GM23338 (cell line): ENCODE results near the gene CHEK1. TPM values are rescaled to one million over a fixed set of nuclear protein-coding genes. Genes with fewer than 3 reads are reported as not detected.

Source experiments
- ATAC-seq: fragments of 200-7000 bp; cut with Tn5 transposase; 3 replicates; pipeline ENCODE4 v1.9.1; 2020
- DNase-seq: peaks from one replicate; pipeline ENCODE4 v3.0.0-alpha.2; 2015; ENCODE audit warnings: low spot score
- H2AFZ ChIP-seq: fragments of 200-600 bp; sonication (generic); 2 replicates; pipeline ENCODE4 v1.8.0; 2016; ENCODE audit warnings: antibody characterized with exemption, mild to moderate bottlenecking, moderate library complexity
- H3F3A ChIP-seq: fragments of 200-600 bp; sonication (generic); replicated peaks from 2 replicates; pipeline ENCODE4 v1.8.0; 2017; ENCODE audit warnings: antibody characterized with exemption, mixed run types, low read depth
- H3K27ac ChIP-seq: fragments of 200-600 bp; sonication (generic); 2 replicates; pipeline ENCODE4 v1.6.1; 2016; ENCODE audit warnings: low read depth
- H3K27me3 ChIP-seq: fragments of 200-600 bp; sonication (generic); 2 replicates; pipeline ENCODE4 v1.8.0; 2016; ENCODE audit warnings: mild to moderate bottlenecking, mixed run types, moderate library complexity; ENCODE audit not compliant: insufficient read depth
- H3K36me3 ChIP-seq: fragments of 200-600 bp; sonication (generic); 2 replicates; pipeline ENCODE4 v1.8.0; 2016; ENCODE audit warnings: mild to moderate bottlenecking; ENCODE audit not compliant: insufficient read depth
- H3K4me1 ChIP-seq: fragments of 200-600 bp; sonication (generic); 2 replicates; pipeline ENCODE4 v1.8.0; 2016; ENCODE audit warnings: mild to moderate bottlenecking, moderate library complexity; ENCODE audit not compliant: insufficient read depth
- H3K4me2 ChIP-seq: fragments of 200-600 bp; sonication (generic); 2 replicates; pipeline ENCODE4 v1.7.1; 2017; ENCODE audit warnings: mixed run types
- H3K4me3 ChIP-seq: fragments of 200-600 bp; sonication (generic); 2 replicates; pipeline ENCODE4 v1.6.1; 2016; ENCODE audit warnings: mixed run types
- H3K79me2 ChIP-seq: fragments of 200-600 bp; sonication (generic); replicated peaks from 2 replicates; pipeline ENCODE4 v1.8.0; 2017; ENCODE audit warnings: mild to moderate bottlenecking; ENCODE audit not compliant: insufficient read depth
- H3K9me2 ChIP-seq: fragments of 200-600 bp; sonication (generic); 2 replicates; pipeline ENCODE4 v1.8.0; 2017; ENCODE audit not compliant: insufficient read depth
- H4K20me1 ChIP-seq: fragments of 200-600 bp; sonication (generic); replicated peaks from 2 replicates; pipeline ENCODE4 v1.8.0; 2017; ENCODE audit warnings: mild to moderate bottlenecking; ENCODE audit not compliant: insufficient read depth
- H3K27ac Mint-ChIP-seq: 2 replicates; pipeline ENCODE4 v1.8.0; 2020; ENCODE audit warnings: inconsistent platforms, mild to moderate bottlenecking, moderate library complexity, mixed read lengths
- H3K27me3 Mint-ChIP-seq: 3 replicates; pipeline ENCODE4 v1.8.0; 2022; ENCODE audit warnings: low read depth, mild to moderate bottlenecking, moderate library complexity, mixed read lengths, inconsistent platforms; ENCODE audit not compliant: insufficient read depth, poor library complexity
- H3K36me3 Mint-ChIP-seq: 3 replicates; pipeline ENCODE4 v1.8.0; 2021; ENCODE audit warnings: low read depth, mild to moderate bottlenecking, inconsistent platforms, moderate library complexity, mixed read lengths
- H3K4me1 Mint-ChIP-seq: 3 replicates; pipeline ENCODE4 v1.8.0; 2020; ENCODE audit warnings: mild to moderate bottlenecking, inconsistent platforms, mixed read lengths
- H3K4me3 Mint-ChIP-seq: 3 replicates; pipeline ENCODE4 v1.8.0; 2021; ENCODE audit warnings: moderate library complexity, mild to moderate bottlenecking, inconsistent platforms, mixed read lengths
- H3K9me3 Mint-ChIP-seq: 3 replicates; pipeline ENCODE4 v1.8.0; 2020; ENCODE audit warnings: moderate library complexity, mild to moderate bottlenecking, inconsistent platforms, mixed read lengths
- CREB1 ChIP-seq: fragments of 250-450 bp; sonication (Bioruptor Pico); IDR thresholded peaks from 2 replicates; pipeline ENCODE4 v1.5.0; 2020; ENCODE audit warnings: low read depth, mild to moderate bottlenecking, moderate library complexity
- CTCF ChIP-seq, 2 experiments: fragments of 200-600 bp in 1 of 2; sonication (generic) in 1 of 2; conservative IDR thresholded peaks; 2 replicates each; pipeline versions ENCODE4 v1.5.1 to v1.6.1; 2016 to 2017; ENCODE audit warnings: antibody characterized with exemption in 2 of 2, low read depth in 2 of 2, mild to moderate bottlenecking in 2 of 2, moderate library complexity in 1 of 2
- ETS1 ChIP-seq: IDR thresholded peaks from 2 replicates; pipeline ENCODE4 v1.6.1; 2016; ENCODE audit warnings: antibody characterized with exemption
- EZH2 ChIP-seq: fragments of 200-600 bp; sonication (generic); IDR thresholded peaks from one replicate; pipeline ENCODE4 v1.8.0; 2017; ENCODE audit warnings: antibody characterized with exemption, mild to moderate bottlenecking, low read depth; ENCODE audit not compliant: unreplicated experiment
- EZH2phosphoT487 ChIP-seq: fragments of 200-600 bp; sonication (generic); IDR thresholded peaks from one replicate; pipeline ENCODE4 v1.8.1; 2018; ENCODE audit warnings: antibody characterized with exemption; ENCODE audit not compliant: unreplicated experiment
- JUNB ChIP-seq: IDR thresholded peaks from one replicate; pipeline ENCODE4 v1.6.1; 2016; ENCODE audit warnings: antibody characterized with exemption; ENCODE audit not compliant: unreplicated experiment
- NANOG ChIP-seq: IDR thresholded peaks from 2 replicates; pipeline ENCODE4 v1.6.1; 2016; ENCODE audit warnings: antibody characterized with exemption, borderline replicate concordance
- POLR2AphosphoS5 ChIP-seq: IDR thresholded peaks from 2 replicates; pipeline ENCODE4 v1.6.1; 2016; ENCODE audit warnings: antibody characterized with exemption, low read depth
- REST ChIP-seq: IDR thresholded peaks from one replicate; pipeline ENCODE4 v1.6.1; 2018; ENCODE audit warnings: antibody characterized with exemption; ENCODE audit not compliant: unreplicated experiment
- STAT1 ChIP-seq: IDR thresholded peaks from one replicate; pipeline ENCODE4 v1.6.1; 2016; ENCODE audit warnings: antibody characterized with exemption; ENCODE audit not compliant: unreplicated experiment
- ZNF114 ChIP-seq: fragments of 250-450 bp; sonication (Bioruptor Pico); IDR thresholded peaks from 2 replicates; pipeline ENCODE4 v1.5.0; 2020; ENCODE audit warnings: mild to moderate bottlenecking, moderate library complexity
- ZNF331 ChIP-seq: fragments of 250-450 bp; sonication (Bioruptor Pico); IDR thresholded peaks from 2 replicates; pipeline ENCODE4 v1.5.0; 2020; ENCODE audit warnings: low read depth, mild to moderate bottlenecking, moderate library complexity
- ZNF462 ChIP-seq: fragments of 250-450 bp; sonication (Bioruptor Pico); IDR thresholded peaks from 2 replicates; pipeline ENCODE4 v1.5.0; 2020; ENCODE audit warnings: mild to moderate bottlenecking, moderate library complexity
- polyA plus RNA-seq: library from polyadenylated mRNA; unstranded; fragments of >200 nt; fragmentation: Nextera tagmentation; extraction: Ambion mirVana; gene quantifications from 2 replicates; pipeline ENCODE4 v1.2.1, GENCODE V29; 2016
- total RNA-seq: library from RNA; depleted of rRNA; stranded (reverse); fragments of >200 nt; shearing (Covaris generic); gene quantifications from 2 replicates; pipeline ENCODE4 v1.2.3, GENCODE V29; 2014

Gene CHEK1
- total and polyA plus RNA-seq, 2 experiments from 2014 or later, result 90.0 to 102 TPM

GRCh38 chr11:125593114-125593820, 31.7 kb upstream of the CHEK1 start:
- peaks cover 17% of the 10 kb centered on the region; the same call in 1 of the 2 replicates for H3K36me3 ChIP-seq
- 0 out of 2 replicates have a peak, but pooled peaks cover 4% of the 10 kb centered on the region for H3K4me1 ChIP-seq
- H3F3A ChIP-seq, result 0 out of 2 replicates have a peak, but pooled peaks cover 2% of the 10 kb centered on the region
- H3K9me2 ChIP-seq, result no peaks in the 10 kb centered on the region
- DNase-seq, result peak; percentile 64
- Mint-ChIP-seq H3K4me1 (peaks cover 11% of the 10 kb centered on the region), H3K27me3 (peaks cover 3% of the 10 kb centered on the region), H3K36me3 (peaks cover 23% of the 10 kb centered on the region), H3K9me3 (no peaks in the 10 kb centered on the region), H3K27ac (peak overlapping the region; percentile 95), H3K4me3 (peak overlapping the region; percentile 92)
- H4K20me1 ChIP-seq, result peaks cover 14% of the 10 kb centered on the region; the same call in 1 of the 2 replicates
- H2AFZ ChIP-seq, result no peak overlapping the region
- H3K4me2 ChIP-seq, result peak overlapping the region; percentile 88
- ATAC-seq, result no peak
- TF ChIP-seq POLR2AphosphoS5 (no peak), ETS1 (no peak), REST (no peak), NANOG (no peak), ZNF462 (CRISPR knock-in tag) (no peak), EZH2 (no peak), ZNF331 (CRISPR knock-in tag) (no peak), JUNB (no peak), CREB1 (CRISPR knock-in tag) (no peak), CTCF (conservative IDR thresholded peaks at IDR 0.05; ENCODE audit: low read depth in 2 of 2) (no peak), STAT1 (no peak), EZH2phosphoT487 (no peak), ZNF114 (no peak)
- peak overlapping the region; percentile 17; the same call in 1 of the 2 replicates for H3K27ac ChIP-seq
- peaks cover 45% of the 10 kb centered on the region for H3K79me2 ChIP-seq
- H3K27me3 ChIP-seq, result no peaks in the 10 kb centered on the region
- peak overlapping the region; percentile 64 for H3K4me3 ChIP-seq
